T1000 (cell line): ENCODE measurements around the gene HS3ST6.
"Not testable (repeated sequence)": the region's sequence is repeated elsewhere in the genome, so short reads cannot be mapped to it uniquely, and the experiment has no call there.

Experiments used
- DNase-seq: peaks from one replicate; lab custom pipeline; 2025; ENCODE audit warnings: mixed read lengths; lab: John Stamatoyannopoulos, UW

Gene HS3ST6

DNA sequence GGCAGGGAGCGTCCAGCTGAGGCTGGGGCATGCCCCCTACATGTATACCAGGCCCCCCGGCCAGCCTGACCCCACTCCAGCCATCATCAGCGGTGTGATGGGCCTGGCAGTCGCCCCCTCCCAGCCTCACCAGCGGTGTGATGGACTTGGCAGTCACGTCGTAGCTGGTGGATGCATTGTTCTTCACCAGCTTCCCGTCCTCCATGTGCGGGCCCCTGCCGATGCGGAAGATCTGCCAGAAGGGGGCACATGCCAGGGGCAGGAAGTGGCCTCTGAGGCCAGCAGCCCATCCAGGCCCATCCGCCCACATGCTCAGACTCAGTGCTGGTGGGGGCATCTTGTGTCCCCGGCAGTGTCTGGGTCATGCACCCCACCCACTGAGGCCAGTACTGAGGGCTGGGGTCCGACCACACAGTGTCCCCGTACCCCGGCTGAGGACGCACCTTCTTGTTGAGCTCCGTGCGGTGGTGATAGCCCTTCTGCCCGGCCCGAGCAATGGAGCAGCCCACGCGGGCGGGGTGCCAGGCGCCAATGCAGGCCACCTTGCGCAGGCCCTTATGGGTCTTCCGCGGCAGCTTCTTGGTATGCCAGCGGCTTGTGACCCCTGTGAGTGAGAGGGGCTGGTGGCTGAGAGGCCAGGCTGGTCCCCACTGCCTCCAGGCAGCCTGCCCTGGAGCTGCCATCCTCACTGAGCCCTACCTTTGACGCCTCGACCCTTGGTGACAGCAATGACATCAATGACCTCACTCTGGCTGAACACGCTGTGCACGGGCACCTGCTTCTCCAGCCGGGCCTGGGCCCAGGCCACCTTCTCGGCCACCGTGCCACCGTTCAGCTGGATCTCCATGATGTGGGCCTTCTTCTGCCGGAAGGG, 28.5 kb upstream of the HS3ST6 start:
- DNase-seq = no peak

DNA sequence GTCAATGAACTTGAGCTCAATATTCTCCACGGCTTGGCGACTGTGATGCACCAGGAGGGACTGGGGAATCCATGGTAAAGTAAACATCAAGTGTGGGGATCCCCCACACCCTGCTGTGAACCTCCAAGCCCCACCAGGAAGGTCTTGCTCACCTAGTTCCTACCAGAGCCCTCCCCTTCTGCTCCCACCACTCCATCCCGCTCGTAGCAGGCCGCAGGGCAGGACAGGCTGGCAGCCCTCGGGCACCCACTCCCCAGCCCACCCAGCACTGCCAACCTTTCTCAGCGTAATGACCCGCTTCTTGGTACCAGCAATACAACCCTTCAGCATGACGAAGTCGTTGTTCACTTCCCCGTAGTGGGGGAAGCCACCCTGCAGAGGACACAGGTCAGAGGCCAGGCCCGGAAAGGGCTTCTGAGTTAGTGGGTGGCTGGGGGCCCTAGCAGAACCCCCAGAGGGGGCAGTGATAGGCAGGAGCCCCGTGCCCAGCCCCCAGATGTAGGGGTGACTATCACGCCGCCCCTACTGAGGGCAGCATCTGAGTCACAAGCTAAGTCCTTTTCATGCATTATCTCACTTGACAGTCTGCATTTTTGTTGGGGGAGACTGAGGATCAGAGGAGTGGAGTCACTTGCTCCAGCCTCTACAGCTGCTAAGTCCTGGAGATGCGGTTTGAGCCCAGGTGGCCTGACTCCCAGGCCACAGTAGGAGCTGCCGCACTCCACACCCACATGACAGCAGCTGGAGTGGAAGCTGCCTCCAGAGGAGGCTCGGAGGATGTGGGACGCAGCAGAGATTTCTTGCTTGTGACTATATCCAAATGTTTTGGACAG, 27.6 kb upstream of the HS3ST6 start:
- DNase-seq = no peak

DNA sequence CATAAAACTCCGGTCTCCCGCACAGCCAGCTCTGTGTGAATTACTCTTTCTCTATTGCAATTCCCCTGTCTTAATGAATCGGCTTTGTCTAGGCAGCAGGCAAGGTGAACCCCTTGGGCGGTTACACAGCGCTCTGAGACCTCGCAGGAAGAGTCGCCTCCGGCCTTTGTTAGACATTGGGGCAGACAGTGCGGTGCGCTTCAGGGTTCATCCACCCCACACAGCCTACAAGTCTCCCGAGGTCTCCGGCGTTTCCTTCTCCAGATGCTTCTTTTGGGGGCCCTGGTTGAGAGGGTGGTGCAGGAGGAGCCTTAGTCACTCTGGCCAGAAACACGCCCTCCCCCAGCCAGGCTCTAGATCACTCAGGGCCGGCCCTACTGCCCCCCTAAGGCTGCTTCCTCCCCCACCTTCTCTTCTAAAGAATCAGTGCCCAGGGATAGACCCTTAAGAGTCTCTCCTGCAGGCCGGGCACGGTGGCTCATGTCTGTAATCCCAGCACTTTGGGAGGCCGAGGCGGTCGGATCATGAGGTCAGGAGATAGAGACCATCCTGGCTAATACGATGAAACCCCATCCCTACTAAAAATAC, 26.5 kb upstream of the HS3ST6 start:
- DNase-seq = no peak

DNA sequence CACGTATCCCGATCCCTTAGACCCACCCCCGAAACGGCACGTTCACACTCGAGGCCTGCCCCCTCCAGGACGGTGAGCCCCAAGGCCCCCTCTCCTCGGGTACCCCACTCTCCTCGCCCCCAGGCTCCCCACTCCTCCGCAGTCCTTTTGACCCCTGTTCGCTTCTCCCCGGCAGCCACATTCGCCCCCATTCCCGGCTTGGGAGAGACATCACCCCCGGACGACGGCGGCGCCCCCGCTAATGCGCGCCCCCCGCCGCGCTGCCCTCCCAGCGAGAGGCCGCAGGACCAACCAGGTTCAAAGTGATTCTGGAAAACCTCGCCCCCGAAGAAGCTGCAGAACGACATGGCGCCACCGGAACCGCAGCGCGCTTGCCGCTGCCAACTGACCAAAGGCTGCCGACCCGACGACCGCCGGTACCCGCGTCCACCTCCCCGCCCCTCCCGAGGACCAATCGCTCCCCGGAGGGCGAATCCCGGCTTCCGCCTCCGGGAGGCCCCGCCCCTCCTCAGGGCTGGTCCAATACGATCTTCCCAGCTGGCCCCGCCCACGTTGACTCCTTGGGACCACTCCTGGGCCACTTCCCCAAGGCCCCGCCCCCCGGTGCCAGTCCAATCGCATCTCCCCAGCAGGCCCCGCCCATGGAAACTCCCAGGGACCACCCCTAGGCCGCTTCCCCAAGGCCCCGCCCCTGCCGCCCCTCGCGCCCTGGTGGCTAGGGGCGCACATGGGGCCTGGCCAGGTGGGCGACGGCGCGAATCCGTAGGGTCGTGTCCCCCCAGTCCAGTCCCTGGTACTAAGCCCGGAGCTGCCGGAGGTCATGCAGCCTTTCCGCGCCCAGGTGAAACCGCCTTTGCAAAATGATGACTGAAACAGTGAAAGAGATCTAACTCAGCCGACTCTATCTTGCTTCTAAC, 24.9 kb upstream of the HS3ST6 start, which contains the start of gene MSRB1:
Gene MSRB1 (minus strand): TSS at position 390 of the 917 bp plus-strand sequence. CDS start 43 bp downstream, at position 347.
- DNase-seq = peak; percentile 99

DNA sequence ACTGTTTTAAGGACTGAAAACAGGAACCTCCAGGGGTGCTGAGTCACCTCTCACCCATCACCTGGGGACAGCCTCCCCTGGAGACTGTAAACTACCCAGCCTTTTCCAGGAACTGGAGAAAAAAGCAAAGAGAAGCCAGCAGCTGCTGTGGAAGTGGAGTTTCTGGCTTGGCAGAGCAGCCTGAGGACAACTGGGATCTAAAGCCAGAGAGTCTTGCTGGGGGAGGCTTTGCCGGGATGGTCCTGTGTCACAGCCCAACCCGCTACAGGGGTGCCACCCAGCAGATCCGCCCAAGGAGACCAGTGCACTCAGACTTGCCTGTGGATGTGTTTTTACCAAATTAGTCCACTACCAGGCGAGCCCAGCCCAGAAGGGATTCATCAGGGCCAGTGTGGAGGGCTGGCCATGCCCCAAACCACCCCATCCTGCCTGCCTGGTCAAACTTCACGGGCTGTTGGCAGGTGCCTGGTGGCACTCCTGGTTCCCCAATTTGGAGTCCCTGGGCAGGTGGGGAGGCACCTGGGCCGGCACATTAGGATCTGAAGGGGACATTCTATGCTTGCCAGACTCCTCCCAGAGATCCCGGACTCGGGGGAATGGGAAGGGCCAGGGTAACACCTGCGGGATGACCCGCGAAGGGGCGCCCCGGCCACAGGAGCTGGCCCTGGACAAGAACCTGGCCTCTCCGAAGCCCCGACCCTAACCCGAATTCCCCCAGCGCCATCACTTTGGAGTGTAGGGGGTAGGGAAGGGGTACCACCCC, 24.0 kb upstream of the HS3ST6 start:
- DNase-seq = no peak

DNA sequence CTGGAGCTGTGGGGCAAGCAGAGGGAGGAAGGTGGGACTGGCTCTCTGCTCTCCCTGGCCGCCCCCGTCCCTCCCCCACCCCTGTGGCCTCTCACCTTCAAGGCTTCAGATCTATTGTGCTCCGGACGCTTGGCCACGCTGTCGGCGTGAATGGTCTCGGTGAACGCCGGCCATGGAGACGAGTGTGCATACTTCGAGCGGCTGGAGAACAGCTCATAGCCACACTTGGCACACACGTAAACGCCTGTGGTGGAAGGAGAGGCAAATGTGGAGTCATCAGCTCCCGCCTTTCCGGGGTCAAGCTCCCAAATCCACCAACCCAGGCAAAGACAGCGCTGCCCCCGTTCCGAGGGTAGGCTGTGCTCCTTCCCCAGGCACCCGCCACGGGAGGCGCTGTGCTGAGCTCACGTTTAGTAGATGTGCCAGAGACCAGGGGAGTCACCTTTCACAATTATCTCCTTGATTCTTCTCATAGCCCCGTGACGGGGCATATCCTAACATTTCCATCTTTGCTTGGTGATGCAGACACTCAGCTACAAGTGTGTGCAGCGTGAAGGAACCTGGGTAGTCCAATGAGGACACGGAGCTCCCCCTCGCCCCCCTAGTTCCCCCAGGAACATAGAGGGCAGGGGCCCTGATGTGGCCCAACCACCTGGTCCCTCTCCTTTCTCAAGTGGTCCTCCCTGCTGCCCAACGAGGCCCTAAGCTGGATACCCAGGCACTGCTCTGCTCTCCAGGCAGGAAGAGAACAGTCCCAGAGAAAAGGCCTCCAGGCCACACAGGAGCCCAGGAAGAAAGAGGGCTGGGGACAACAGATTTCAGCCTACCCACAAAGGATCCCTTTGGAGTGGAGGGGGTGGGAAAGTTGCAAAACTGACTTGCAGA, 23.2 kb upstream of the HS3ST6 start:
- DNase-seq = no peak

DNA sequence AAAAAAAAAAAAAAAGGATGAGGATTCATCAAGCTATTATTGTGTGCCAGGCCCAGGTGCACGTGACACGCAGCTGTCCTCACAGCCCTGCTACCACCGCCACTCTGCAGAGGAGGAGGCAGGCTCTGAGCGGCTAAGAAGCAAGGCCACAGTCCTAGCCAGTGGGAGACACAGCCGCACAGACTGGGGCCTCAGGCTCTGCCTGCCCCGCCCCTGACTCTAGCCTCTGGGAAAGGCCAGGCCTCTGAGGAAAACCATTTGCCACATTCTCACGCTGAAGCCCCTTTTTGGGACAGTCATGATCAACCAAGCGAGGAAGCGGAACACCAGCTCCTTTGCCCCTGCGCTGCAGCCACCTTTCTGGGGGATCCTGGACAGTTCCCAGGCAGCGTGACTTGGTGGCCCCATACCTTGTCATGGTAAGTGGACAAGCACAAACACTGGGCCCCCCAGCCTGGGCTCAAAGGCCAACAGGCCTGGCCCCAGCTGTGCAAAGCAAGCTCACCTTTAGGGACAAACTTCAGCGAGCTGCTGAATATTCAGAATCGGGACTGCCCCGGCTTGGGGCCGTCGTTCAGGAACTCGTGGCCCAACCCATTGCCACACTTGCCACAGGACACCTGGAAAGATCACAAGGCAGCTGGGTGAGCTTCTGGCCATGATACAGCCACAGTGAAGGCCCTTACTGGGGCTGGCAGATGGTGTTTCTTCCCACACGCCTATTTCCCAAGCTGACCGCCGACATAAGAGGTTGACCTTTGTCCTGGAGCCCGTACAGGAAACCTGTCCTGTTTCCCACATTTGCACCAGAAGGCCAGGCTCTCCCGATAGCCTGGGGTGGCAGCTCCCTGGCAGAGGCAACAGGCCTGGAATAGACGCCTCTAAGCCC, 22.3 kb upstream of the HS3ST6 start:
- no peak for DNase-seq

DNA sequence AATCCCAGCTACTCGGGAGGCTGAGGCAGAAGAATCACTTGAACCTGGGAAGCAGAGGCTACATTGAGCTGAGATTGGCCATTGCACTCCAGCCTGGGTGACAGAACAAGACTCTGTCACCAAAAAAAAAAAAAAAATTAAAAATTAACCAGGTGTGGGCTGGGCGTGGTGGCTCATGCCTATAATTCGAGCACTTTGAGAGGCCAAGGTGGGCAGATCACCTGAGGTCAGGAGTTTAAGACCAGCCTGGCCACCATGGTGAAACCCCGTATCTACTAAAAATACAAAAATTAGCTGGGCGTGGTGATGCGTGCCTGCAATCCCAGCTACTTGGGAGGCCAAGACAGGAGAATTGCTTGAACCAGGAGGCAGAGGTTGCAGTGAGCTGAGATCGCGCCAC, 21.6 kb upstream of the HS3ST6 start:
- DNase-seq = not testable (repeated sequence)

DNA sequence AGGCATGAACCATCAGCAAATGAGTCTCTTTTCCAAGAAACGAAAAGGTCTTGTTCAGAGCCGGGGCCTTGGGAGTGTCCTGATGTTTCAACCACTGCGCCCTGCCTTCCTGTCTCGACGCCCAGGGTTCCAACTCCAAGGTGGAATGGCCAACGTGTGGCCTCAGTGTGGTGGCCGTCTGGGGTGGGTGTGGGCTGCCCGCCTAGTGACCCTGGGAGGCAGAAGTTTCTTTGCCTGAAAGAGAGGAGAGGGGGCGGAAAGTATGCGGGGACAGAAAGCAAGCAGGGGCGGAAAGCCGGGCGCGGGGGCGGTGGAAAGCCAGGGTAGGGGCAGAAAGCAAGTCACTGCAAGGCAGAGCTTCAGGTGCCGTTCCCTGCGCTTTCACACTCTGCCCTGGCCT, 20.7 kb upstream of the HS3ST6 start:
- no peak for DNase-seq

DNA sequence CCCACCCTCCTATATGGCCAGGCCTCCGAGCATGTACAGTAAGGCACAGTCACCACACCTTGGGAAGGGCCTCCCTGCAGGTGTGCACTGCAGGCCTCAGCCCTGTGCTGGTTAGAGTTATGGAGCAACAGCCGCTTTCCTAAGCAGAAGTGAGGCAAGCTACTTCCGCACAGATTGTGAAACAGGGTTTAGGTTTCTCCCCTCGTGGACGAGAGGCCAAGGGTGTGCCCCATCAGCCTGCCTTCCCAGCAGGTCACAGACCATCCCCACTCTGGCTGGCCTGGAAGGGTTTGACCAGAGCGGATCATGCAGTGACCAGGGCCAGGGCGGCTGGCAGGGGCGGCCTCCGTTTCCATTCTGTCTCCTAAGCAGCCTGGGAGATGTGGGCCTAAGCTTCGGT, 20.1 kb upstream of the HS3ST6 start:
- DNase-seq = no peak

DNA sequence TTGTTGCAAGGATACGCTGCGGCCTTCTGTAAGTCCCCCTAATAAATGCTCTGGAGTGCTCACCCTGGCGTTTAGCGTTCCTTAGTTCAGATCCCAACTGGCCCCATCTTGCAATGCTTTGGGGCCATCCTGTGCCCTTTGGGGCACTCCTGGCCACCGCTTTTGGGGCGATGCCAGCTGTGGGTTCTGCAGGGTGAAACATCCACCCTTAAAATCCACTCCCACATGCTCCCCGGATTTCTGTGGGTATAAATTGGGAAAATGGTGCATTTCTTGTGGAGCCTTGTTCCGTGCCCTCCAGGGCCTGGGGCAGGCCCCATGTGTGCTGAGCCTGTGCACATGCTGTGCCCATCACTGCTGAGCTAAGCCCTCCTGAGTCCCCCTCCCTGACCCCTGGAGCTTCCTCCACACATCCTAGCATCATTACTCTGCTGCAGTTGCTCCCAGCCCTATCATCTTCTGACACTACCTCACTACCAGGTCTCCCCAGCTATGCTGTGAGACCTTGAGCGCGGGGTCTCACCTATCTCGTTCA, 18.8 kb upstream of the HS3ST6 start:
- DNase-seq = no peak

DNA sequence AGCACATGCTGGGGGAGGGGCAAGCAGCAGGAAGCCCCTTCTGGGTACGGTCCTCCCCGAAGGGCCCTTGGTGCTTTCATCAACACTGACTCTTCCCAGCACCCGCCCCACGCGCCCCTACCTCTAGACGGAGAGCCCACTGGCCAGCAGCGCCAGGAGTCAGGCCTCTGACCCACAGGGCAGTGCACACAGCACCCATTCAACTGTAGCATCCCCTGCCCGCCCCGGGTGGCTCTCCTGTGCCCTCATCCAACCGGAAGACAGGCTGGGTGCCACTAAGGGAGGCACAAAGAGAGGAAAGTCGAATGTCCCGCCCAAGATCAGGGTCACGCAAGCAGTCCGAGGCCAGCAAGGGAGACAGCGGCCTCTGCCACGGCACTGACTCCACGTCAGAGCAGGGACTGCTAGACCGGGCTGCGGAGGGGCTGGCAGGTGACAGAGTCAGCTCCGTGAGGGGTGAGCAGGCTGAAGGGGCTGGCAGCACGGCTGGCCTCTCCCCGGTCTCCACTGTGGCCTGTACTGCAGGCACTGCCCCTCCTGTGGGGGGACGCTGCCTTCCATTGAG, 15.0 kb upstream of the HS3ST6 start:
- DNase-seq = no peak

DNA sequence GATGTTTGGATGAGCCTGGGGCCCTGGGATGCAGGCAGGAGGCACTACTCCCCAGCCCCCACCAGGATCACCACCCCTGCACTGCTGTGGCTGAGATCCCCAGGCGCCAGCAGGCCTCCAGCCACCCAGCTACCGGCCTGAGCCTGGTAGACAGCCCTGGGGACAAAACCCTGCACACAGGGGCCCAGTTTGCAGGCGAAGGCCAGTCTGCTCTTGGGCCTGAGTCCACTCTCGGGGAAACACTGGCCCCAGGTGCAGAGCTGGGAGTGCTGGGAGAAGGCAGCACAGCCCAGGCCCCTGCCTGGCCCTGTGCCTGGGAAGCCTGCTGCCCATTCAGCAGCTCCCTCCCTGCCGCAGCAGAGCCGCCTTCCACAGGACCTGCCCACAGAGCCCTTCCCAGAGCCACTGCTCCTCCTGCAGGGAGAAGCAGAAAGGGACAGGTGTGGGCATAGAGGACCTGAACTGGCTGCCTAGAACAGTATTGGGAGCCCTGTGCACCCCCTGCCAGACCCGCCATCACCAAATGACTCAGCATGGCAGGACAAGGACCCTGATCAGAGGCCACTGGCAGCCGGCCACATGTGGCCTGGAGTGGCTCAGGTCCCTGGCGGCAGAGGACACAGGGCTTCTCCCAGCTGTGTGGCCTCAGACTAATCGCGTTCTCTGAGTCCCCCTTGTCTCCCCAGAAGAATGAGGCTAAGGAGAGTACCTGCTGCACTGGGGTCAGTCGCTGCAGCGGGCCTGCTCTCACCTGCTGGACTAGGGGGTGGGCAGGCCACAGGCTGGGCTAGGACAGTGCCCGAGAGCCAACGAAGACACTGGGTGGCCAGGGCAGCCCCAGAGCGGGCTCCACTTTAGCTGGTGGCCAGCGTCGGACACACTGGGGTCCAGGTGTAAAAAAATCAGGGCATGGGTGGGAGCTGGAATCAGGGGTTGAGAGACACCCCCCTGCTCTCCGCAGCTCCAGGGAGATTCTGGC, 14.1 kb upstream of the HS3ST6 start:
- no peak for DNase-seq

DNA sequence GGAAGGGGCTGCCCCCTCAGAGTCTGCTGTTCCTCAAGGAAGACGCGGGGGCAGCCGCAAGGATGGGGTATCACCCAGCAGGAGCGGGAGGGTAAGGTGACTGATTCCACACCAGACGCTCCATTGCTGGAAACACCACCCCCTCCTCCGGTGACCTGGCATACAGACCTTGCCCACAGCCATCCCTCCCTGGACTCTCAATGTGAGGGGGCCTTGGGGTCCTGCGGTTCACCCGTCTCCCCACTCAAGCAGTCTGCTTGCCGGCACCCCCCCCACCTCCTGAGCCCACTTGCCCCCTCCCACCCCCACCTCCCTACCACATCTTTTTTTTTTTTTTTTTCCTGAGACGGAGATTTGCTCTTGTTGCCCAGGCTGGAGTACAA, 12.1 kb upstream of the HS3ST6 start:
- no peak for DNase-seq

DNA sequence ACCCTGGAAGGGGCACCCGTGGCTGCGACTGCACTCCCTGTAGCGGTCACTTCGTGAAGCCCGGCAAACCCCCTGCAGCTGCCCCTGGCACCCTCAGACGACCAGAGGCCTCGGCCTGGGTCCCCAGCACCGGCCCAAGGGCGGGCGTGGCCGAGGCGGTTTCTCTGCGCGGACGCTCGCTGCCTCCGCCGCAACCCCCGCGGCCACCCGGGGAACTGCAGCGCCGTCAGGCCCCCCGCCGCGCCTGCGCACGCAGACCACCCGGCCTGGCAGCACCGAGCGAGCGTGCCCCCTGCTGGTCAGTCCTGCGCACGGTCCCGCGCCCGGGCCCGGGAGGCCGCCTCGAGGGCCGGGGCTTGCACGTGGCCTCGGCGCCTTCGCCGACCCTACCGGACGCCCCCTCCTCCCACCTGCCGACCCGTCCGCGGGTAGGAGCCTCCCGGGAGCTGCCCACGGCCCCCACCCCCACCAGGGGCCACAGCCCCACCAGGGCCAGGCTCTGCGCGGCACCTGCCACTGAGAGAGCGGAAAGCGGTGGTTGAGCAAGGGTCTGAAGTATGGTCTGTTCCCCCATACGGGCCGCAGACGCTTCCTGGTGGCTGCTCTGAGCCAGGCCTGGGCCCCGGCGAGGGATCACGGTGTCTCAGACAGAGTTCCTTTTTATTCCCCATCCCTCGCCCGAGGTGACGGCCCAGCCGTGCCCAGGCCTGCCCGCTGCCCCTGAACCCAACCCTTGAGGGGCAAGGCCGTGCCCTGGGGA, 11.5 kb upstream of the HS3ST6 start:
- DNase-seq = peak; percentile 89

DNA sequence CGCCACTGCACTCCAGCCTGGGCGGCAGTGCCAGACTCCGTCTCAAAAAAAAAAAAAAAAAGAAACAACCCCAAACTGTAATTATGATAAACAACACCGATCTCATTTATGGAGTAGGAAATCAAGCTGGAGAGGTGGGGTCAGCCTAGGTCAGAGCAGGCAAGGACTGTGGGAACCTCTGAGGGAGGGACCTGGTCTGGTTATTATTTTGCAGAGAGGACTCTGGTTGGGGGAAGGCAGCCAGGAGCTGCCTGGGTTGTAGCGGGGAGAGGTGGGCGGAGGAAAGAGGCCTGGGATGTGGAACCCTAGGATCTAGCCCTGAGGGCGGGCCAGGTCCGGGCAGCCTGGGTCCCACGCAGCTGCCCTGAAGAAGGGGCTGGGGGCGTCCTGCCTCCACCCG, 10.9 kb upstream of the HS3ST6 start:
- no peak for DNase-seq
